Measurements from ENCODE around the gene TBC1D12.

- TF ChIP-seq CTCF (IDR thresholded peaks at IDR 0.05 in 4 of 5, conservative IDR thresholded peaks at IDR 0.05 in 1 of 5): no peak
- TF ChIP-seq POLR2A (IDR thresholded peaks at IDR 0.05): no peak
These were observed 49.0 kb upstream of the TBC1D12 start for GRCh38 chr10:94353336-94353735.

Measured in gastrocnemius medialis (tissue), 4 donors.